Dermis blood vessel endothelial cell (primary cell): ENCODE data around the gene TNRC6C. TPM values are rescaled to one million over a fixed set of nuclear protein-coding genes. Genes with fewer than 3 reads are reported as not detected.

Source experiments
- DNase-seq: peaks from one replicate; pipeline ENCODE4 v3.0.0; 2010
- total RNA-seq: library from RNA; depleted of rRNA; stranded (reverse); fragments of >200 nt; gene quantifications from 2 replicates; pipeline ENCODE4 v1.2.3, GENCODE V29; 2014

Gene TNRC6C
- total RNA-seq, 1 donor from 2014 or later: 8.2 TPM

DNA sequence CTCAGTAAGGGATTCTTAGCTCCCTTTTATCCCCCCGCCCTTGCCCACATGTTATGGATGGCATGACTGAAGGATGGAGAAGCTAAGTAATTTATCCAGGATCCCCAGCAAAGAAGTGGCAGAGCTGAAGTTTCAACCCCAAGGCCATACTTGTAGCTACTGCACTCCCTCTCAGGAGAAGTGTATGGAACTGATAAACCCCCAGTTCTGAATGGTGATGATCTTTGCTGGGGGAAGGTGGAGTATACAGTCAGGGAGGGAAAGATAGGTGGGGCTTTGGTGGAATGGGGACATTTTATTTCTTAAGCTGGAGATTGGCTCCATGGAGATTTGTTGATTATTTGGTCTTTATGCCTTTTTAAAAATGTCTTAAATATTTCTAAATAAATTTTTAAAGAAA is 58.3 kb downstream of the TNRC6C start:
- no peak for DNase-seq

DNA sequence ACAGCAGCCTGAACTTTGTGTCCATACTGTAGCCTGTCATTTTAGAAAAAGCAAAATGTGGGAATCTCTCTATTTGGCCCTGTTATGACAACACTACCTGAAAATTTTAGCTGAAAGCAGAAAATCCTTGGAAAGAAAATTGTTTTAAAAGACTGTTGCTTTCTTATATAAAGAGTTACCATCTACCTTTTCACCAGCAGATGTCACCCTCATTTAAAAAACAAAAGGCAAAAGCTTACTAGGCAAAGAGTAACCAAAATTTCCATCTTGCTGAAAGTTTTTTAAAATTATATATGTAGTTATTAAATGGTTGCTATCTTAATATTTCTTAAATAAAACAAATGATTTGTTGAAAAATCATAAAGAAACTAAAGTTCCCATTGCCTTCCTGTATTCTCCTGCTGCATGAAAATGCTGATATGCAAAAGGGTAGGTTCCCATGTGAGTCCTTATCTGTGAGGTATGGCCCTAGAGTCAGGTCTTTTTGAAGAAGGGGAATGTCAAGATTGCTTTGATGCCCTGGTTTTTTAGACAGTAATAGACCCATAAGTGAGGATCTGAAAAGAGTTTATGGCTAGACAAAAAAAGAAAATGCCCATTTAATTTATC is 61.0 kb downstream of the TNRC6C start:
- peak; percentile 65 for DNase-seq

DNA sequence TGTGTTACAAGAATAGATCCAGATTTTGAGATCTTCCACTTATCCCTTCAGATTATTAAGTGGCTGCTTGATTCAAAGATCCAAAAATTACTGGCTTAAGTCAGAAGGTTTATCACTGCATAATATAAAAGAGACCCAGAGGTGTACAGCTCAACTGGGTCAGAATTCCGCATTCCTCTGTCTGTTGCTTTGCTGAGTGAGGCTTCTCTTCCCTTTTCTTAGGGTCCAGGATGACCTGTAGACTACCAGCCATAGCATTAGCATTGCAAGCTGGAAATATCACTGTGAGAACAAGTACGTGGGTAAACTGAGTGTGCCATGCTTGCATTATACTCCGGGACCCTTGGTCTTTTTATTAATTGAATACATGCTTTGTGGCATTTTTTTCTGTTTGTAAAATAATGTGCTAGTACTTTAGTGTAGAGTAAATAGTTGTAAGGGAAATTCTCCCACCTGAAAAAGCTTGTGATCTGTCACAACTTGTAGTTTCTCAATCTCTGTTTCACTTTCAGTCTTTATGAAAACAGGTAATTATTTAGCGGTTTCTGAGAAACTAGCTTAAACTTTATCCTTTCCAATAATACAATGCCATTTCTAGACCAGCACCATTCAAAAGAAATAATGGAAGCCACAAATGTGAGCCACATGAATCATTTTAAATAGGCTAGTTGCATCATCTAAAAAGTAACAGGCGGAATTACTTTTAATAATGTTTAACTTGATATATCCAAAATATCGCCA is 61.6 kb downstream of the TNRC6C start:
- DNase-seq: no peak

DNA sequence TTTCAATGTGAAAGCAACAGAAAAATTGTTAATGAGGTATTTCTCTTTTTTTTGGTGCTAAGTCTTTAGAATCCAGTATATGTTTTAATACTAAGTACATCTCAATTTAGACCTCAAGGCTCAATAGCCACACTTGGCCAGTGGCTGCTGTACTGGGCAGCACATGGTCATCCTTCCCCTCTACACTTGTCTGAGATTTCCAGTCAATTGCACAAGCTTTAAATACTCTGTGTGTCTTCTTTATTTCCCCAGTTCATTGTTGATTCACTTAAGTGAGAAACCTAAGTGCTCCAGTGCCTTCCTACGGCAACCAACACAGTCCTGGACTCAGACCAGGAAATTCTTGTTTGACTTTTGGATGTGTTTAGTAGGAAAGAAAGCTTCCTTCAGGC is 62.2 kb downstream of the TNRC6C start:
- no peak for DNase-seq

DNA sequence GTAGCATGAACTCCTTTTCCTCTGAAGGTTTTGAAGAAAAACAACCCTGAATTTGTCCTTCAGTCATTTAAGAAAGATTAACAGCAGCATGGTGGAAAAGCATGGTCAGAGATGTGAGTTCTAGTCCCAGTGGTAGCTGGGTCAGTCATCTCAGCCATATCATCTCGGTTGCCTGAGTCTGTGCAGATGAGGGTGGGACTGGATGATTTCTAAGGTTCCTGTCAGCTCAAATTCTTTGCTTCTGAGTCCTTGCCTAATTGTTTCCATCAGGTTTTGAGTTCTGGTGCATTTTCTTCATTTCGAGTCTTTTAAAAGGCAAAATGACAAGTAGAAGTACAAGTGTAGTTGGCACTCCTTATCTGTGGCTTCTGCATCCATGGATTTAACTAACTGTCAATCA is 63.9 kb downstream of the TNRC6C start:
- DNase-seq: no peak

DNA sequence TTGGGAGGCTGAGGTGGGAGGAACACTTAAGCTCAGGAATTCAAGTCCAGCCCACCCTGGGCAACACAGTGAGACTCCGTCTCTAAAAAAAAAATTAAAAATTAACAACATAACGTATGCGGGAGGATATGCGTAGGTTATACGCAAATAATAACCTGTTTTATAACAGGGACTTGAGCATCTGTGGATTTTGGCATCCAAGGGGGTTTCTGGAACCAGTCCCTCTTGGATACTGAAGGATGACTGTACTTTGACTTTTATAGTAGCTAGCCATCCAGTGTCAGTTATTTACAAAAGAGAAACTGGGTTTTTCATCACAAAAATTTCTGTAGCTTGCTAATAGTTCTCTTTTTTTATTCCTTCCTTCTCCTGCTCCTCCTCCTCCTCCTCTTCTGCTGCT is 64.5 kb downstream of the TNRC6C start:
- no peak for DNase-seq

DNA sequence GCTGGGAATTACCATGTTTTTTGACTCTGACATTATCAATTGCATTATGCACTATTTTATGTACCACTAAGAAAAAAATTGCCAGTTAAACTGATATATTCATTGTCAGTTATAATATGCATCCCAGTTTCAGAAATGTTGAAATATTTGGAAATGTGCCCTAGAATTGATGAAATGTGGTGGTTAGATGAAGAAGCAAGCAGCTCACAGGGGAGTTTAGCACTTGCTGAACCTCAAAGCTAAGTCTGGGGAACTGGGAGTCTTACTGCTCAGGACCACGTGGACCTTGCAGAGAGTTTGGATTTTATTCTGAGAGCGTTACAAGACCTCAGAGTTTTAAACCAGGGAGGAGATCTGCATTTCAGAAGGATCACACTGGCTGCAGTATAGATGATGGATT is 67.9 kb downstream of the TNRC6C start:
- no peak for DNase-seq

DNA sequence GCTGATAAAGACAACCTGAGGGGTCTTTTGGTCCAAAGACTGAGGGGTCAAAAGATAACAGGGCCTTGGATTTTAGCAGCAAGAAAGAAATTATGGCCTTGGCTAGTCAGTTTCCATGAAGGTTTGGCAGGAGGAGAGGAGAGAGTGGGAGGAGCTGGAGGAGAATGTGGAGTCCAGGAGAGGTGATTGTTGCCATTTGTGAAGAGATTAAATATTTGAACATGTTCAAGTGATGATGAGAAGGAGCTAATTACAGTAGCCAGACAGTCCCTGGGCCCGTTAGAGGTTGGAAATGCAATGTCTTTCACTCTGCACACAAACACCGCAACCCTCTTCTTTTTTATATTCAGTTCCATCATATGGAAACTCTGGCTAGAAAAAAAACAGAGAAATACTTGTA is 68.6 kb downstream of the TNRC6C start:
- no peak for DNase-seq

DNA sequence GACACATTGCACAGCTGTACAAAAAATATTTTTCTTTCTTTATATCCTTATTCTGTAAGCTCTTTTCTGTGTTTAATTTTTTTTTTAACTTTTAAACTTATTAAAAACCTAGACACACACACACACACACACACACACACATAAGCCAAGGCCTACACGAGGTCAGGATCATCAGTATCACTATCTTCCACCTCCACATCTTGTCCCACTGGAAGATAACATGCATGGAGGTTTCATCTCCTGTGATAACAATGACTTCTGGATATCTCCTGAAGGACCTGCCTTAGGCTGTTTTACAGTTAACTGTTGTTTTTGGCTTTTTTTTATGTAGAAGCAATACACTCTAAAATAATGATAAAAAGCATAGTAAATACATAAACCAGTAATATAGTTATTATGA is 71.2 kb downstream of the TNRC6C start:
- DNase-seq: no peak

DNA sequence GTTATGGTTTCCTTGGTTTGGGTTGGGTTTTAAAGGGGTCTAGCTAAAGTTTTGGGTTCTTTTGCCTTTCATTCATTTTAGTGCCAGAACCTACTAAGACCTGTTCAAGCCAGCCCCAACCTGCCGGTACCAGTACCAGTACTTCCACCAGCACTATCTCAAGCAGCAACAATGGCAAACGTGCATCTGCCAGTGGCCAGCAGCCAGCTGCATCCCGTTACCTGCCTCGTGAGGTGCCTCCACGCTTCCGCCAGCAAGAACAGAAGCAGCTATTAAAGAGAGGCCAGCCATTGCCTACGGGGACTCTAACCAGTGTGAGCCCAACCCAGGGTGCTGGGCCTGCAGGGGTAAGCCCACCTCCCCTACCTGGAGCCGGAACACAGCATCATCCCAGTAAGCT is 72.9 kb downstream of the TNRC6C start:
- no peak for DNase-seq

DNA sequence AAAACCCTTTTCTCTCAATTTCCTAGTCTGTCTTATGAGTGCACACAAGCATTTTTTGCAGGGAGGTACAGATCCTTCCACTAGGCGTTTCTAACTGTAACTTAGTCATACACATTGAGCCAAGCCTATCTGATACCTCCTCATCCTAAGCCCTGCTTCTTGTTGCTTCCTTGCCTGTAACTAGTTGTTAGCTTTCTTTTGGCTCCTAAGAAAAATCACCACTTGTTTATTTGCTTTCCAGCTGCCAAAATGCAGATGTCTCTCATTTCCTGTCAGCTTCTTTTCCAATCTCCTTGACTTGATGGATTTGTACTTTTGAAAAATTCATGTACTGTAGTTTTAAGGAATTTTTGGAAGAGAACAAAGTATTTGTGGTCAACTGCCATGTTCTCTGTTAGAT is 73.7 kb downstream of the TNRC6C start:
- DNase-seq: no peak

DNA sequence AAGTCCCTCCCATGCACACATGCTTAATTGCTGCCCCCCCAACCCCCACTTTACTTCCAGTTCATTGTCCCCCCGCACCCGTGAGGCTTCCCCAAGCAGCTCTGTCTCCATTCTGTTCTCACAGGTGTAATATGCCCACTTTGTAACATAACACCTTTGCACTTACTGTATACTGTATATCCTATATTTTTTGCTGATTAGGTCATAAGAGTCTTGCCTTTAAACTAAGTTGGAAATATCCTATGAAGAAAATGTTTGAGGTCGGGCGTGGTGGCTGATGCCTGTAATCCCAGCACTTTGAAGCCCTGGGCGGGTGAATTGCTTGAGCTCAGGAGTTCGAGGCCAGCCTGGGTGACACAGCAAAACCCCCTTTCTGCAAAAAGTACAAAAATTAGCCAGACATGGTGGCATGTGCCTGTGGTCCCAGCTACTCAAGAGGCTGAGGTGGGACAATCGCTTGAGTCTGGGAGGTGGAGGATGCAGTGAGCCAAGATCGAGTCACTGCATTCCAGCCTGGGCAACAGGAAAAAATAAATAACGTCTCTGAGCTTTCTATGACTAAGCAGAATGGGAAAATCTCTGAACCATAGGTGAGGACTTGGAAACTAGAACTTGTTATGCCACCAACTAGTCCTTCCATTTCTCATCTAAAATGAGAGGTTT is 76.1 kb downstream of the TNRC6C start:
- DNase-seq: peak; percentile 67

DNA sequence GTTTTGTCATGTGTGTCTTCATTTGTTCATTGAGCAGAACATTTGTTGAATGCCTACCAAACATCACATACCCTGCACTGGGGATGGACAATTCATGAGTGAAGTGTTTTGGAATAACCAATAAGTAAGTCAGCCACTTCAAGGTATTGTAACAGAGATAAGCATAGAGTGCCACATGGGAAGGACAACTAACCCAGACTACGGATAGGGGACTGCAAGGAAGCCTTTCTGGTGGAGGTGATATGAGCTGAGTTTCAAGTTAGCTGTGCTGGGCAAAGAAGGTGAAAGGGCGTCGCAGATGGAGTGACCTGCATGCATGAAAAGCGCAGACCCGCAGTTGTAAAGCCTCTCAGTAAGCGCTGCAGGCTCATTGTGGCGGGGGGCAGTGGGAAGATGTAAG is 78.8 kb downstream of the TNRC6C start:
- no peak for DNase-seq

DNA sequence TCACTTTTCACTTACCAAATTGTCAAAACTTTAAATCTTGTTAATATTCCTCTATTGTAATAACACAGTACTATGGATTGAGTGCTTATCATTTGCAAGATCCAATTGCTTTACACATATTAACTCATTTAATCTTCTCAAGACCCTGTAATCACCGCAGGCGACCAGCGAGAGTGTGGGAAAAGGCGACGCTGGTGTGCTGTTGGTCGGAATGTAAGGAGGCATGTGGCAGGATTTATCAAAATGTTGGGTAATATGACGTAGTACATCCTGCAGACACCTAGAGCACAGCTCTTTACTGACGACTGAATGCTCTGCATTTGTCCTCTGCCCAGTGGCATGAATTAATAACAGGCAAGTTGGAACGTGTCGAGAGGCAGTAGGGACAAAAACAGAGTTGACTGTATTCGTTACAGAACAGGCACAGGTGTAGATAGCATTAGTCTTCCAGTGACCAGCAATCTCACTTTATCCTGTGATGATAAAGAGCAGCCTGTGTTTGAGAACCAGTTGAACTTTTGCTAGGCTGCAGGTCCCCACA is 80.3 kb downstream of the TNRC6C start:
- no peak for DNase-seq

DNA sequence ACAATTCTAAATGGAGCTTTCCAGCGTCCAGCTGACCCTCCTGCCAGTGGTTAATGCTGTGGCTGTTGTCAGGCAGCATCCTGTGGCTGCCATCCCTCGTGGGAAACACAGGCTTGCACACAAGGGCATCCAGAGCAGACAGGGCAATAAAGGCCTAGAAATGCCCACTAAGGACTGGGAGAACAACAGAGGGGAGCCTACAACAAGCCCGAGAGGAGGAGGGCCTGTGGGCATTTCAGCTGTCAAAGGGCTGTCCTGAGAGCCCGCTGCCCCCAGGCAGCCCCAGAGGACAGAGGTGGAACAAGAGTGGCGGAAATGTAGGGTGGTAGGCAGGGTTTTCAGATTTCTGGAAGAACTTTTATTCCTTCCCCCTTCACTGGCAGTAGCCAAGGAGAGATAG is 81.1 kb downstream of the TNRC6C start:
- no peak for DNase-seq

DNA sequence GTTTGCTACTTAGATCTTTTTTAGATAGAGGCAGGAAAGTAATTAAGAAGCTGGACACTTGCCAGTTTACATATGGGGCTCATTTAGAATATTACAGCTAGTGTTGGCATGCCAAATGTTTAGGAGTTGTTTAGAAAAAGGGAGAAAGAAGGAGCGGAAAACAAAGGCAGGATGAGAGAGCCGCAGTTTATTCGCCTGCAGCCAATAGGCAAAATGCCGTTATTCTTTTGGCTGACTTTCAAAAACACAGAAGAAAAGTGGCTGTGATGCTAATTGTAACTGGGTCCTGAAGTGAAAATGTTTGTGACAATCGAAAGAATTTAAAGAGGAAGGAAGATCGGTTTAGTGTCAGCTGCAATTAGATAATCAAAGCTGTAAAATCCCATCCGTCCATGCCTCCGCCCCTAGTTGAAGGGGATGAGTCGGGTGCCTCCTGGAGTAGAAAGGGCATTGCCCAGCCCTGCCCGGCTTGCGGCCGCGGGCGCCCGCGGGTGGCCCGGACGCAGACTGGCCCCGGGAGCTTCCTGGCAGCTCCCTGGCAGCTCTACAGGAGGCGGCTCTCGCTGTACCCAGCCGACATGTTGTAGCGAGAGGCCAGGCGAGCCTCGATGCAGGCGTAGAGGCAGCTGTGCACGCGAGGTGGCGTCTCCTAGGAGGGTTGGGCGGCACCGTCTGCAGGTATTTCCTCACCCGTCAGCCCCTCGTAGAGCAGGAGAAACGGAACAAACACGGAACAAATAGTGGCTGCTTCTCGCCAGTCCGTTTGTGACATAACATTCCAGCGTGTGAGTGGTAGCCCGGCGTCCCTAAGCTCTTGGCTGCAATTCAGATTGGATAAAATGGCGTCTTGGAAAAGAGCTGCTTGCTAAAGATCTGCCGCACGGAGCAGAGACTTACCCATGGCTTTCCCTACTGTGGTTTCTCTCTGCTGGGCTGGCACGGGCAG is 82.2 kb downstream of the TNRC6C start:
- peak; percentile 80 for DNase-seq

DNA sequence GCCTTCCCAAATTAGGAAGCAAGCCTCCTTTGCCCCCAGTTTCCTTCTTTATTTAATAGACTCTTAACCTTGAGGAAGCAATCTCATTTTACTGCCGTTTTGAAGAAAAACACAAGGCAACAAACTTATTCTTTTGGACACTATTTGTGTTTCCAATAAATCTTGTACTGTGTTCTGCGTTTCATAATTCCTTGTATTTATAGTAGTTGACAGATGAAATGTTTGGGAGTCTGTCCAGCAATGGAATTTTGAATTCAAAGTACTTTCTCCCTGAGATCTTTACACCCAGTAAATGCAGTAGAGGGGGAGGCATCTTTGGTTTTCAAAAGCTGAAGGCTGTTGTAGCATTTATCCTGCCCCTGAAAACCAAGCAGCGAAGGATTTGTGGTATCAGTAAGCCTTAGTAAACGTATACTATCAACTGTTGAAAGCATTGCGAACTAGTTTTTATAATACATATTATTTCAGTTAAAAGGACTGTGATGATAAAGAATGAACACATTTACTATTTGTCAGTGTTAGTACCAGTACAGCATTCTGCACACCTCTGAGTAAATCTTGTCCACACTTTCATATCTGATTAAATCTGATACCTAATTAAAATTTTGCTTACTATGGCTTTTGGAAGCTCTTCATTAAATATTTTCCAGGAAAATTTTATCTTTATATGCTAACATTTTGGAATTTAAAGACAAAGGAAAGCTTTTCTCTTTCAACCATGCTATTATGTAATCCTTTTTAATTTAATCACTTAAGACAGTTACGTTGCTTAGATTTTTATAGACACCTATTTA is 83.1 kb downstream of the TNRC6C start:
- peak; percentile 28 for DNase-seq

DNA sequence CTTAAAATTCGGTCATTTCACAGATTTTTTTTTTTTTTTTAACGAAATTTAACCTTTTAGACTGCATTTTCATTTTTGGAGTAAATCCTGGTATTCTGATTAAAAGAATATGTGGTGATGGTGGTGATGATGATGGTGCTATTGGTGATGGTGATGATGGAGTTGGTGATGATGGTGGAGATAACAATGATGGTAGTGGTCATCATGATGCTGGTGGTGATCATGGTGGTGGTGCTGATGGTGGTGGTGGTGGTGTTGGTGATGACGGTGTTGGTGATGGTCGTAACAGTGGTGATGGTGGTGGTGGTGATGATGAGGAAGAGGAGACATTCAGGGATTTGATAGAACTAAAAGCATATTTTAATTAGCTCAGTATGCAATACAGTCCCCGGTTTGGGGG is 84.0 kb downstream of the TNRC6C start:
- no peak for DNase-seq

DNA sequence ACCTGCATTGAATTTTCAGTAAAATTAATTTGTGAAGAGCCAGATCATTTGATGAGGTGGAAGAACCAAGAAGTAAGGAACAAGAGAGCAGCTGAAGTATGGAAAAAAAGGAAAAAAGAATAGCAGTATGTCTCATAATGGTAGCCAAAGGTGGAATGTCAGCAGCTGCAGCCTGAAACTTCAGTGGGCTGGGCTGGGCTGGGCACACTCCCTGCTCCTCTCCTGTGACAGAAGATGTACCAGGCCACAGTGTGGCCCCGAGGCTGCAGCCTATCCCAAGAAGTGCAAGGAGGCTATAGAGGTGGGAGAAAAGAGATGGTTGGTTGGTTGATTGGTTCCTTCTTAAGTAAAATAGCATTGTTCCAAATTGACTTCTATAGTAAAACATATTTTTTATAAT is 84.5 kb downstream of the TNRC6C start:
- no peak for DNase-seq

DNA sequence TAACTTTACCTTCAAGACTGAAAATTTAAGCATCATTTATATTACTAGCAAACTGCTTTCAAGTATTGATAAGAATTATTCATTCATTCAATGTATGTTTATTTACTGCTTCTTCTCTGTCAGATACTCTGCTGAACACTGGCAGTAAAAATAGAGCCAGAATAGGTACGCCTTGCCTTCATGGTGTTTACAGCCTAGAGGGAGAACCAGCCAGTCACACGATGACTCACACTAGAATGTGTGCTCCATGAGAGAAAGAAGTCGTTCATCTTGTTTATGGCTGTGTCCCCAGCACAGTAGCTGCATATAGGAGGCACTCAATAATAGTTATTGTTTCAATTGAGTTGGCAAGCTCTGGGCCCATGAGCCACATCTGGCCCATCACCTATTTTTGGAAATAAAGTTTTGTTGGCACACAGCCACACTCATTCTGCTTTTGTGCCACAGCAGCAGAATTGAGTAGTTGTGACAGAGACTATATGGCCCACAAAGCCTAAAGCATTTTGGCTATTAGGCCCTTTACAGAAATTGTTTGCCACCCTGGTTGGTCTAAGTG is 85.9 kb downstream of the TNRC6C start:
- DNase-seq: peak; percentile 17

DNA sequence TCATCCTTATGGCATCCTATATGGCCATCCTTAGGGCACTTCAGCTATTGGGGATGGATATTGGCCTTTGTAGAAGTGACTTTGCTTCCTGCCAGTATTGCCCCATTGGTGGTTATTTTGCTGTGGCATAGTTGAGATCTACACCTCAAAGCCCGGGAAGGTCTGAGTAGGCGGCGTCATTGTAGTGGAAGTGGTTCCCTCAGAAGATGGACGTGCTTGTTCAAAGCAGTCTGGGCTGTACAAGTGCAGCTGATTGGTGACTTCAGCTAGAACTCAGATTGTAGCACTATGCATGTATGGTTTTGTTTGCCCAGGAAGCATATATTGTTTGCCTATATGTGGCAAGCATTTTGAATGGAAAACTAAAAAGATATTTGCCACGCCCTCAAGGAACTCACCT is 86.8 kb downstream of the TNRC6C start:
- DNase-seq: no peak

DNA sequence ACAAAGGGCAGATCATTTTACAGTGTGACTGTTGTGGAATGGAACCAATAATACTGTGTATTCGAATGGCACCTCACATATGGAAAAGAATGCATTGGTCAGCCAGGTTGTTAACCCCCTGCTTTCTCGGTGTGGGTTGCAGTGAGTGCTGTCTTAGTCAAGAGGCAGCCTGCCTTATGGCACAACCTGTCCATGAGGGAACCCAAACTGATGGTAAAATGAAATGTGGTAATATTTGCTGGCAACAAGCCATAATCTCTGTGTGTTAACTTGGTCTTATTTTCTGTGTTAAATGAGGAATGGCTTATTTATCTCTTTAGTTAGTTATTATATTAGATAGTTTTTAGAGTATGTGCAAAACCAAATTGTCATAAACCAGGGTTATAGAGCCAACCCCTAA is 88.4 kb downstream of the TNRC6C start:
- DNase-seq: no peak
